22Rv1 (cell line): ENCODE data around the gene PTPN13.

Experiments used
- H3K27ac ChIP-seq: fragments of 450-650 bp; 2 replicates; pipeline ENCODE4 v1.5.1; 2017
- CTCF ChIP-seq: fragments of 450-650 bp; IDR thresholded peaks from 2 replicates; pipeline ENCODE4 v1.5.1; 2017; ENCODE audit warnings: mild to moderate bottlenecking
- ZFX ChIP-seq: fragments of 450-650 bp; IDR thresholded peaks from 2 replicates; pipeline ENCODE4 v1.6.1; 2017; ENCODE audit warnings: antibody characterized with exemption, borderline replicate concordance

PTPN13 gene

GRCh38 chr4:86557526-86557925 lies 36.6 kb upstream of the PTPN13 start:
- TF ChIP-seq ZFX, result no peak
- no peak overlapping the region for H3K27ac ChIP-seq

DNA sequence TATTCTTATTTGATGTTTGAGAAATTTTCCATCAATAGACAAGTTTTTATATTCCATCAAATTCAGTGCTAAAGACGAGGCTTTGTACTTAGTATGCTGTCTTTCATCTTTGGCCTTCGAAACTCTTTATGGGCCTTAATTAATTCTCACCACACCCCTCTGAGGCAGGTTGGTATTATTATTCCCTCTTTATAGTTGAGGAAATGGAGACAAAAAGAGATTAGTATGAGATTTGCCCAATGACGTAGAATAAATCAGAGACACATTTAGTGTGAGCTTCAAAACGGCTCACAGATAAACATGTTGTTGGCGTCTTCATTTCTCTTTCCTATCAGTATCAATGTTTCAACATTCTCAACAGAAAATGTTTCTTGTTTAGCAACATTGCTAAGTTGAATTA lies 35.9 kb upstream of the PTPN13 start:
- no peak overlapping the region for H3K27ac ChIP-seq
- TF ChIP-seq ZFX (no peak), CTCF (no peak)

GRCh38 chr4:86558797-86559196 lies 35.3 kb upstream of the PTPN13 start:
- no peak for TF ChIP-seq ZFX
- no peak for TF ChIP-seq CTCF
- no peak overlapping the region for H3K27ac ChIP-seq

DNA sequence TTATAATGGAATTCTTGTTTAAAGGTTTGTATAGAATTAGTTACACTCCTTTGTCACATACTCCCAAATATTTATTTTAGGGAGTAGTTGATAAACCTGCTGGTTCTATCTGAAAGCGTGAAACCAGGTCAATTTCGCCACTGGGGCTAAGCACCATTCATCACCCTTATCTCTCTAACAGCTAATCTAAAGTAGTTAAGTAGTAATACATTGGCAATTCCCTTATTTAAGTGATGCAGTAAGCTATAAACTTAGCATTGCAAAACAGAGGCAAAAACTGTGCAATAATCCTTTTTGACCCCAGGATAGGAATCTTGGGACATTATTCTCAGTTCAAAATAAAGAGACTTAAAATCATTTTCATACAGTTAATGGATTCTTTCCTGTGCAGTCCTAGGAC lies 33.7 kb upstream of the PTPN13 start:
- TF ChIP-seq ZFX (no peak), CTCF (no peak)
- no peak overlapping the region for H3K27ac ChIP-seq

DNA sequence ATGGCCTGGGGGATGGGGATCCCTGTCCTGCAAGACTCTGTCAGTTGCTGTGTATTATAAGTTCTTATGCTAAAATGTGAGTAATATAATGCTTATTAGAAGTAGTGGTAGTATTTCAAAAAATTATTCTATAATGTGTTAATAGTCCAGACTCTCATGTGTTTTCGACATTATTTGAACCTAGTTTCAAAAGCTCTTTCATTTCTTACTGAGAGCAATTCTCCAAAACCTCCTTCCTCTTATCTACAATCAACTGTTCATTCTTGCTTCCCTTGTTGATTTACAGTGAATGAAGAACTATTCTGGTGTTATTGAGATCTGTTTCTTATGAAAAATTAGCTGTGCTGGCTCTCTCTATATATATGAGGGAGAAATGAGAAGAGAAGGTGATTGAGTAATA lies 32.9 kb upstream of the PTPN13 start:
- no peak overlapping the region for H3K27ac ChIP-seq
- TF ChIP-seq ZFX, result no peak
- no peak for TF ChIP-seq CTCF

- no peak overlapping the region for H3K27ac ChIP-seq
- TF ChIP-seq CTCF, result no peak
- TF ChIP-seq ZFX, result no peak
Observed at GRCh38 chr4:86563416-86563815, 30.7 kb upstream of the PTPN13 start.

DNA sequence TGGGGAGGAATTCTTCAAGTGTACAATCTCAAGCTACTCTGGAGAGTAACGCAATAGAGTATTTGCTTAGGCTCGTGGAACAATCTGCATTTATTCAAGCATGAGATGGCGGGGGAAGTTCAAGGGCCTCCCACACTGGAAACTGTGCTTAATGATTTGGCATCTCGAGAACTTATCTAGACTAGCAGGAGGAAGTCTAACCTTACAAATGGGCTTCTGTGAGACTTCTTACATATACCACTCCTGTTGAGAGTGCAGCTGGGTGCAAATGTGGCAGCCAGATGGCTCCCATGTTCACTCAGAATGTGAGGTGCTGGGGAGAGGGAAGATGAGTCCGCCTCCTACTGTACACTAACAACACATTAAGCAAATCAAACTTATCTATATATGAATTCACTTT lies 29.3 kb upstream of the PTPN13 start:
- H3K27ac ChIP-seq, result no peak overlapping the region
- TF ChIP-seq ZFX (no peak), CTCF (no peak)

- no peak overlapping the region for H3K27ac ChIP-seq
- no peak for TF ChIP-seq ZFX
- no peak for TF ChIP-seq CTCF
Observed at GRCh38 chr4:86565651-86566050, 28.5 kb upstream of the PTPN13 start.
